Upper lobe of left lung (tissue), 6 donors: ENCODE results near the gene MYO15A. TPM values are rescaled to one million over a fixed set of nuclear protein-coding genes. Genes with fewer than 3 reads are reported as not detected.

ENCODE experiments used
- ATAC-seq, 2 donors: fragments of 200-7000 bp; cut with Tn5 transposase; one replicate each; pipeline ENCODE4 v1.9.1; 2022; ENCODE audit warnings: mild to moderate bottlenecking in 2 of 2, moderate library complexity in 2 of 2; ENCODE audit not compliant: low FRiP score in 2 of 2
- DNase-seq, 2 donors: peaks; one replicate each; pipeline ENCODE4 v3.0.0-alpha.2; 2019 to 2020
- H3K27ac ChIP-seq, 4 donors: fragments of 200-600 bp; sonication (generic); one replicate each; pipeline ENCODE4 v1.5.1; 2016 to 2019
- H3K27me3 ChIP-seq, 4 donors: fragments of 200-600 bp; sonication (generic); one replicate each; pipeline ENCODE4 v1.5.1; 2017 to 2019
- H3K36me3 ChIP-seq, 4 donors: fragments of 200-600 bp; sonication (generic); one replicate each; pipeline ENCODE4 v1.5.1; 2016 to 2019
- H3K4me1 ChIP-seq, 4 donors: fragments of 200-600 bp; sonication (generic); one replicate each; pipeline ENCODE4 v1.5.1; 2018 to 2019
- H3K4me3 ChIP-seq, 4 donors: fragments of 200-600 bp; sonication (generic); one replicate each; pipeline ENCODE4 v1.5.1; 2017 to 2019; ENCODE audit warnings: mild to moderate bottlenecking in 2 of 4, moderate library complexity in 1 of 4
- H3K9me3 ChIP-seq, 4 donors: fragments of 200-600 bp; sonication (generic); one replicate each; pipeline ENCODE4 v1.5.1; 2018 to 2019
- CTCF ChIP-seq, 6 experiments: fragments of 450-650 bp in 4 of 6; fragments of 200-600 bp in 2 of 6; sonication (generic) in 2 of 6; IDR thresholded peaks; one replicate each; pipeline ENCODE4 v1.5.1; 2016 to 2019; ENCODE audit warnings: antibody characterized with exemption in 6 of 6
- EP300 ChIP-seq, 4 donors: sonication (generic); formaldehyde crosslinking; IDR thresholded peaks; one replicate each; pipeline ENCODE4 v1.5.1; 2017; ENCODE audit warnings: antibody characterized with exemption in 4 of 4, control low read depth in 2 of 4
- POLR2A ChIP-seq, 4 donors: fragments of 450-650 bp; IDR thresholded peaks; one replicate each; pipeline ENCODE4 v1.5.1; 2016 to 2017; ENCODE audit warnings: antibody characterized with exemption in 4 of 4, mild to moderate bottlenecking in 2 of 4
- POLR2AphosphoS5 ChIP-seq, 2 donors: sonication (generic); formaldehyde crosslinking; IDR thresholded peaks; one replicate each; pipeline ENCODE4 v1.5.1; 2017; ENCODE audit warnings: antibody characterized with exemption in 2 of 2
- WGBS, 2 donors: methylation state at CpG; one replicate each; pipeline ENCODE4 v1.1.5; 2017 to 2018; 5-methylcytosine and 5-hydroxymethylcytosine counted together
- total RNA-seq, 6 donors: library from RNA; depleted of rRNA in 4 of 6; stranded (reverse); fragments of >200 nt in 4 of 6; gene quantifications; one replicate each; pipeline versions ENCODE4 v1.1.0 to v1.2.1, GENCODE V29; 2016 to 2021
- donor health status: DM: no; HTN: no; CAD: no; lungs with moderate emphysema.
- donor health status: DM: no; HTN: yes; CAD: no; lungs with severe emphysema.

The MYO15A gene
- total RNA-seq, 6 donors from 2014 or later = 2.0 to 9.4 (median 3.9) TPM

GRCh38 chr17:18107971-18108370, 585 bp upstream of the MYO15A start:
- TF ChIP-seq EP300 (IDR thresholded peaks at IDR 0.05) (no peak), POLR2A (IDR thresholded peaks at IDR 0.05) (no peak), POLR2AphosphoS5 (IDR thresholded peaks at IDR 0.05) (no peak), CTCF (IDR thresholded peaks at IDR 0.05) (no peak)
- Histone ChIP-seq H3K27ac (no peak overlapping the region), H3K27me3 (no peaks in the 10 kb centered on the region), H3K4me3 (no peak overlapping the region), H3K4me1 (no peaks in the 10 kb centered on the region), H3K36me3 (peaks cover 0 to 49% (median 23%) of the 10 kb centered on the region in 4 donors), H3K9me3 (no peaks in the 10 kb centered on the region)
- DNase-seq = peak in 1 of 2 donors; percentile 57
- ATAC-seq = no peak
- 75 to 84% methylated on average over 6 of the region's 6 CpGs for WGBS, 2 donors

DNA sequence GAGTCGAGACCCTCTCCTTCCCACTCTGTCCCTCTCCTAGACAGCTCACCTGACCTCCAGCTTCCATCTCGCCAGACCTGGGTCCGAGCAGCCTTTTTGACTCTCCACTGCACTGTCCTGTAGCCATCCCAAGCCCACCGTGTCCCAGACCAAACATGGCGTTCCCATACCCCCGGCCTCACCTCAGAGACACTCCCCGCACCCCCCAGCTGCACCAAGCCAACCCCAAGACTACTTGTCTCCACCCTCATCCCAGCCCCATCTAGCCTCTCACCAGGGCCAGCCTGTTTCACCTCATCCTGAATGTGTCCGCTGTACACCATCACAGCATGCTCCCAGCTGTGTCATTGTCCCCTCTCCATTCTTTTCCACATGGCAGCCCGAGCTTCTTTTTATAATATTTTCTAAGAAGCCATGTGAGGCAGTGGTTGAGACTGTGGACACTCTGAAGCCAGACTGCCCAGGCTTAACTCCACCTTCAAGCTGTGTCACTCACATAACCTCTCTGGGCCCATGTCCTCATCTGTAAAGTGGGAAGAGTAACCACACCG, 1.5 kb downstream of the MYO15A start:
- Histone ChIP-seq H3K27me3 (no peaks in the 10 kb centered on the region), H3K27ac (no peak overlapping the region), H3K4me1 (no peaks in the 10 kb centered on the region), H3K36me3 (peaks cover 0 to 31% (median 12%) of the 10 kb centered on the region in 4 donors), H3K4me3 (no peak overlapping the region), H3K9me3 (no peaks in the 10 kb centered on the region)
- no peak for TF ChIP-seq CTCF (IDR thresholded peaks at IDR 0.05)
- no peak for TF ChIP-seq POLR2A (IDR thresholded peaks at IDR 0.05)
- TF ChIP-seq POLR2AphosphoS5 (IDR thresholded peaks at IDR 0.05) = no peak
- no peak for TF ChIP-seq EP300 (IDR thresholded peaks at IDR 0.05)
- 78 to 83% methylated on average over 10 of the region's 10 CpGs for WGBS, 2 donors
- ATAC-seq (no peak), DNase-seq (no peak)

DNA sequence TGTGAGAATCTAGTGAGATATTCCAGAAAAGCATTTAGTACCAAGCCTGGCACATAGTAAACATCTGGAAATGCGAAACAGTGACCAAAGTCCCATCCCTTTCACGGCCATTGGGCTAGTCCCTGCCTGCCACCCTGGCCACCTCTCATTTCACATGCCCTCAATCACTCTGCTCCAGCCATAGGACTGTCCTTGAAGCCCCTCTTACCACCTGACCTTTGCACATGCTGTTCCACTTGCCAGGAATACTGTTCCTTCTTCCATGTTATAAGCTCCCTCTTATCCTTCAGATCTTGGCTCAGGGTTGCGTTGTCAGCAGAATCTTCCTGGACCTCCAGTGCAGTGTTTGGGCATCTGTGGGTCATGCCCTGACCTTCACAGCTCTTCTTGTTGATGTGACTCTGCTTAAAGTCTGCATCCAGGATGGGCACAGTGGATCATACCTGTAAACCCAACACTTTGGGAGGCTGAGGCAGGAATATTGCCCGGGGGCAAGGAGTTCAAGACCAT, 2.1 kb downstream of the MYO15A start:
- TF ChIP-seq POLR2A (IDR thresholded peaks at IDR 0.05) (no peak), CTCF (IDR thresholded peaks at IDR 0.05) (no peak), POLR2AphosphoS5 (IDR thresholded peaks at IDR 0.05) (no peak), EP300 (IDR thresholded peaks at IDR 0.05) (no peak)
- Histone ChIP-seq H3K4me1 (no peaks in the 10 kb centered on the region), H3K27me3 (no peaks in the 10 kb centered on the region), H3K9me3 (no peaks in the 10 kb centered on the region), H3K4me3 (no peak overlapping the region), H3K36me3 (peaks cover 0 to 24% (median 7%) of the 10 kb centered on the region in 4 donors), H3K27ac (no peak overlapping the region)
- DNase-seq = no peak
- ATAC-seq = no peak
- 93 to 96% methylated on average over 2 to 3 of the region's 4 CpGs for WGBS, 2 donors

- TF ChIP-seq POLR2AphosphoS5 (IDR thresholded peaks at IDR 0.05) (no peak), POLR2A (IDR thresholded peaks at IDR 0.05) (no peak), EP300 (IDR thresholded peaks at IDR 0.05) (no peak), CTCF (IDR thresholded peaks at IDR 0.05) (no peak)
- H3K27me3 ChIP-seq = no peaks in the 10 kb centered on the region
- no peaks in the 10 kb centered on the region for H3K9me3 ChIP-seq
- DNase-seq (no peak), ATAC-seq (no peak)
- WGBS, 2 donors = 78 to 84% methylated on average over 4 to 6 of the region's 6 CpGs
- no peak overlapping the region for H3K4me3 ChIP-seq
- H3K36me3 ChIP-seq = peaks cover 0 to 16% (median 4%) of the 10 kb centered on the region in 4 donors
- H3K4me1 ChIP-seq = no peaks in the 10 kb centered on the region
- no peak overlapping the region for H3K27ac ChIP-seq
Measured at GRCh38 chr17:18111330-18111971, 2.9 kb downstream of the MYO15A start.
